ENCODE measurements around the gene TUBGCP3. TPM values are rescaled to one million over a fixed set of nuclear protein-coding genes. Genes with fewer than 3 reads are reported as not detected.
A peak's percentile ranks its signal among the peaks of the same experiment; 100 is the strongest.

Gene TUBGCP3
- total and polyA plus RNA-seq, 2 donors = 23.4 to 34.0 TPM

- H3K4me1 ChIP-seq (ENCODE audit: insufficient read depth) = no peaks in the 10 kb centered on the region
- no peaks in the 10 kb centered on the region for H3K36me3 ChIP-seq (ENCODE audit: insufficient read depth)
- DNase-seq (ENCODE audit: extremely low spot score) = no peak
- WGBS = 61% methylated on average over 5 of the region's 5 CpGs
- H3K4me3 ChIP-seq (ENCODE audit: low read depth, low read length) = no peak overlapping the region
- no peak overlapping the region for H3K27ac ChIP-seq (ENCODE audit: low read depth)
These were observed 15.8 kb upstream of the TUBGCP3 start for GRCh38 chr13:112603641-112604225.

GRCh38 chr13:112602189-112602588 is 14.2 kb upstream of the TUBGCP3 start:
- no peak for DNase-seq (ENCODE audit: extremely low spot score)
- no peak overlapping the region for H3K4me3 ChIP-seq (ENCODE audit: low read depth, low read length)
- H3K4me1 ChIP-seq (ENCODE audit: insufficient read depth) = no peaks in the 10 kb centered on the region
- H3K27ac ChIP-seq (ENCODE audit: low read depth) = no peak overlapping the region
- WGBS = 80% methylated on average over 8 of the region's 8 CpGs
- no peaks in the 10 kb centered on the region for H3K36me3 ChIP-seq (ENCODE audit: insufficient read depth)

DNA sequence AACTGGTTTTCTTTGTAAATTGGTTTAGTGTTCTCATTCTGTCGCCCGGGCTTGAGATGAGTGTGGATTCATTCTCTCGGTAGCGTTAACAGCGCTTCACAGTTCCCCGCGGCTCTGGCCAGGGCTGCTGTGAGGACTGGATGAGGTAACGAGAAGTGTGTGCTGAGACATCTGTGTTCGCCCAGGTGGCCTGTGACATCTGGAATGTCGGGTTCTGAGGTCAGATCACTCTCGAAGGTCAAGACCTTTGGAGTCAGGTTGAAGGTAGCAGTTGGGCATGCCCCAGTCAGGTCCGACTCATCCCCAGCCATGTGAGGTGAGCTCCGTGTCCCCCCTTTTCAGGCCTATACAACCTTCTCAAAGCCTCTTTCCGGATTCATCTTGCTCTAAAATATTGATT is 13.4 kb upstream of the TUBGCP3 start:
- Histone ChIP-seq H3K27ac (ENCODE audit: low read depth) (no peak overlapping the region), H3K4me3 (ENCODE audit: low read depth, low read length) (no peak overlapping the region), H3K36me3 (ENCODE audit: insufficient read depth) (no peaks in the 10 kb centered on the region), H3K4me1 (ENCODE audit: insufficient read depth) (no peaks in the 10 kb centered on the region)
- no peak for DNase-seq (ENCODE audit: extremely low spot score)
- 85% methylated on average over 14 of the region's 14 CpGs for WGBS

GRCh38 chr13:112596235-112596634 is 8.3 kb upstream of the TUBGCP3 start:
- WGBS = 84% methylated on average over 2 of the region's 2 CpGs
- no peaks in the 10 kb centered on the region for H3K4me1 ChIP-seq (ENCODE audit: insufficient read depth)
- no peak overlapping the region for H3K27ac ChIP-seq (ENCODE audit: low read depth)

GRCh38 chr13:112592647-112593046 is 4.7 kb upstream of the TUBGCP3 start:
- 83% methylated on average over 7 of the region's 7 CpGs for WGBS
- DNase-seq (ENCODE audit: extremely low spot score) = no peak
- Histone ChIP-seq H3K27ac (ENCODE audit: low read depth) (no peak overlapping the region), H3K4me3 (ENCODE audit: low read depth, low read length) (no peak overlapping the region), H3K4me1 (ENCODE audit: insufficient read depth) (no peaks in the 10 kb centered on the region), H3K36me3 (ENCODE audit: insufficient read depth) (no peaks in the 10 kb centered on the region)

More at GRCh38 chr13:112596235-112596634, 8.3 kb upstream of the TUBGCP3 start:
- Histone ChIP-seq H3K36me3 (ENCODE audit: insufficient read depth) (no peaks in the 10 kb centered on the region), H3K4me3 (ENCODE audit: low read depth, low read length) (no peak overlapping the region)
- no peak for DNase-seq (ENCODE audit: extremely low spot score)

DNA sequence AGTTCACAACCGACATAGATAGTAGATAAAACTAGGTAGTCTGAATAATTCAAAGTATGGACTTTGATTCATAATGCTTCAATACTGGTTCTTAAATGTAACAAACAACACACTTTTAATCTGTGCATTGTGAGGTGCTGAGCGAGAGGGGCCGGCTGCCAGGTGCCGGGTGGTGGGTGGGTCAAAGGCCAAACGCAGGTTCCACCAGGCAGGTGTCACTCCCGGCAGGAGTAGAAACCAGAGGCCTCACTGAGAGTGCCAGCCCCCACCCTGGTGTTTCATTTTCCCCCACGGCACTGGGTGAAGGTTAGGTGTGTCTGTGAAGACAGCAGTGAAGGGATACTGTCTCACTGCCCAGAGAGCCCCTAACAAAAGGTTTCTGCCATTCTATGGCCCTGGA is 4.2 kb upstream of the TUBGCP3 start:
- H3K4me1 ChIP-seq (ENCODE audit: insufficient read depth) = no peaks in the 10 kb centered on the region
- no peak overlapping the region for H3K27ac ChIP-seq (ENCODE audit: low read depth)
- no peaks in the 10 kb centered on the region for H3K36me3 ChIP-seq (ENCODE audit: insufficient read depth)
- WGBS = 92% methylated on average over 7 of the region's 7 CpGs
- no peak for DNase-seq (ENCODE audit: extremely low spot score)
- H3K4me3 ChIP-seq (ENCODE audit: low read depth, low read length) = no peak overlapping the region

- Histone ChIP-seq H3K27ac (ENCODE audit: low read depth) (peak overlapping the region; percentile 69), H3K4me3 (ENCODE audit: low read depth, low read length) (peak overlapping the region; percentile 82), H3K36me3 (ENCODE audit: insufficient read depth) (no peaks in the 10 kb centered on the region), H3K4me1 (ENCODE audit: insufficient read depth) (no peaks in the 10 kb centered on the region)
- DNase-seq (ENCODE audit: extremely low spot score) = no peak
- 72% methylated on average over 33 of the region's 33 CpGs for WGBS
These were observed 741 bp upstream of the TUBGCP3 start for GRCh38 chr13:112588490-112589297.

DNA sequence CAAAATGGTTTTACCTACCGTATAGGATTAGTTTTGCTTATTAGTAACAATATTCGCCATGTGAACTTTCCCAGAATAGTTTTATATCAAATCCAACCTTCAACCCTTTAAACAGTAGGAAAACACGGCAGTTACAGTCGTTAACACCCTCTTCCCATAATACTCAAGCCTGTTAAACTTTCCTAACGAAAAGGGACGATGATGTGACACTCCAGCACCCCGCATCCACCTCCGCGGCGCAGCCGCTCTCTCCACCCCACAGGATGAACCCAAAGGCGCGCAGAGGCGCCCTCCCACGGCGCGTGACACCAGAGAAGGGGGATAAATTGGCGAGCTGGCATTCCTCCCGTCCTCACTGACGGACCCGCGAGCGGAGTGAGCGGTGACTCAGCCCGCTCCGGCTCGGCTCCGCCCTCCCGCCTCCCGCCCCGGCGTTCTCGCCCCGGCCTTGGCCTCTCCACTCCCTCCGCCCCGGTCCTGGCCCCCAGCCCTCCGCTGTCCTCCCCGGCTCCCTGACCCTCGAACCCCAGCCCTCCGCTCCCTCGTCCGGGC is 665 bp downstream of the TUBGCP3 start:
- Histone ChIP-seq H3K36me3 (ENCODE audit: insufficient read depth) (no peaks in the 10 kb centered on the region), H3K4me3 (ENCODE audit: low read depth, low read length) (peak overlapping the region; percentile 82), H3K27ac (ENCODE audit: low read depth) (peak overlapping the region; percentile 69), H3K4me1 (ENCODE audit: insufficient read depth) (no peaks in the 10 kb centered on the region)
- WGBS = 1% methylated on average over 42 of the region's 42 CpGs
- peak; percentile 40 for DNase-seq (ENCODE audit: extremely low spot score)

DNA sequence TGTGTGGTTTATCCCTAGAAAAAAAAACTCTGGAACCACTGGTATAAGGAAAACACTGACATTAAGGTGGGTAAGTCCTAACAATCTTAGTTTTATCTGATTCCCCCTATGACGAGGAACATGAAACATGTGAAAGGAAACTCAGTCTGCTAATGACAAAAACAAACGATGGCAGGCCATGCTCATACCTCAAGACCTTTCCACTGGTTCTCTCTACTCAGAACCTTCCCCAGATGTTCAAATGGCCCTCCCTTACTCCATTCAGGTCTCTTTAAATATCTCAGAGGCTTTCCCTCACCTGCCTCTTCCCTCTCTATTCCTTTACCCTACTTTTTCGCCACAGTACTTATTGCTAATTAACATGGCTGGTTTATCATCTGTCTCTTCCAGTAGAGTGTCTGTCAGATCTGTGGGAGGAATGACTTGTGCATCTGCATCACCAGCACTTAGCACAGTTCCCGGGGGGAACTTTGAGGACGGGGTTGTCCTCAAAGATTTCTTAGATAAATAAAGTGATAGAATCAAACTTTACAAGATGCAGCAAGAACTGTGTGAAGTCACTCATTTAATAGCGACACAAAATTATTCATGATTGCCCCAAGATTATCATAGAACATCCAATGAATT is 1.5 kb downstream of the TUBGCP3 start:
- Histone ChIP-seq H3K4me1 (ENCODE audit: insufficient read depth) (no peaks in the 10 kb centered on the region), H3K4me3 (ENCODE audit: low read depth, low read length) (no peak overlapping the region), H3K36me3 (ENCODE audit: insufficient read depth) (no peaks in the 10 kb centered on the region), H3K27ac (ENCODE audit: low read depth) (no peak overlapping the region)
- 76% methylated on average over 6 of the region's 6 CpGs for WGBS
- no peak for DNase-seq (ENCODE audit: extremely low spot score)

- H3K4me3 ChIP-seq (ENCODE audit: low read depth, low read length) = no peak overlapping the region
- H3K4me1 ChIP-seq (ENCODE audit: insufficient read depth) = no peaks in the 10 kb centered on the region
- H3K27ac ChIP-seq (ENCODE audit: low read depth) = no peak overlapping the region
- no peak for DNase-seq (ENCODE audit: extremely low spot score)
- 89% methylated on average over 11 of the region's 11 CpGs for WGBS
- no peaks in the 10 kb centered on the region for H3K36me3 ChIP-seq (ENCODE audit: insufficient read depth)
These were observed 4.2 kb downstream of the TUBGCP3 start for GRCh38 chr13:112583592-112584277.

GRCh38 chr13:112582263-112582662 is 5.7 kb downstream of the TUBGCP3 start:
- 88% methylated on average over 9 of the region's 9 CpGs for WGBS
- no peak for DNase-seq (ENCODE audit: extremely low spot score)
- no peak overlapping the region for H3K27ac ChIP-seq (ENCODE audit: low read depth)
- H3K36me3 ChIP-seq (ENCODE audit: insufficient read depth) = no peaks in the 10 kb centered on the region
- H3K4me1 ChIP-seq (ENCODE audit: insufficient read depth) = no peaks in the 10 kb centered on the region
- no peak overlapping the region for H3K4me3 ChIP-seq (ENCODE audit: low read depth, low read length)

GRCh38 chr13:112580912-112581311 is 7.0 kb downstream of the TUBGCP3 start:
- Histone ChIP-seq H3K27ac (ENCODE audit: low read depth) (no peak overlapping the region), H3K4me3 (ENCODE audit: low read depth, low read length) (no peak overlapping the region), H3K36me3 (ENCODE audit: insufficient read depth) (no peaks in the 10 kb centered on the region), H3K4me1 (ENCODE audit: insufficient read depth) (no peaks in the 10 kb centered on the region)
- 76% methylated on average over 3 of the region's 3 CpGs for WGBS
- DNase-seq (ENCODE audit: extremely low spot score) = no peak

DNA sequence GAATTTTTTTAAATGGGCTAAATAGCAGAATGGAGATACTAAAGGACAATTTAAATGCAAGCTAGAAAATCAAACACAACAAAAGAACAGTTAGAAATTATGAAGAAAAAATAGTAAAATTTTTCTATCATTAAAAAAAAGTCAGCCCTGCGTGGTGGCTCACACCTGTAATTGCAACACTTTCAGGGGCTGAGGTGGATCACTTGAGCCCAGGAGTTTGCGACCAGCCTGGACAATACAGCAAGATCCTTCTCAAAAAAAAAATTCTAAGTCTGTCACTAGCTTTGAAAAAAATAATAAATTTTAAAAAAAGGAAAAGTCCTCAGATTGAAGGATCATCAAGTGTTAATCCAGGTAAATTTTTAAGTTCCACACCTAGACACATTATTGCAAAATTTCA is 7.7 kb downstream of the TUBGCP3 start:
- no peaks in the 10 kb centered on the region for H3K4me1 ChIP-seq (ENCODE audit: insufficient read depth)
- no peak for DNase-seq (ENCODE audit: extremely low spot score)
- no peak overlapping the region for H3K27ac ChIP-seq (ENCODE audit: low read depth)
- no peaks in the 10 kb centered on the region for H3K36me3 ChIP-seq (ENCODE audit: insufficient read depth)
- no peak overlapping the region for H3K4me3 ChIP-seq (ENCODE audit: low read depth, low read length)
- WGBS = over 99% methylated on average over 2 of the region's 2 CpGs
